ENCODE results near the gene PRG2. TPM values are rescaled to one million over a fixed set of nuclear protein-coding genes. Genes with fewer than 3 reads are reported as not detected.

PRG2 gene
- total and polyA plus RNA-seq, 9 of the 15 experiments (the other 6 are each of a cell fraction or from before 2014, with no cell fraction given), result 1.8 to 78.0 (median 26.6) TPM

- TF ChIP-seq RBM25 (IDR thresholded peaks at IDR 0.05; ENCODE audit: low read depth, low read length, severe bottlenecking) (peak; percentile 98), JUN (IDR thresholded peaks at IDR 0.05; ENCODE audit: borderline replicate concordance, low read depth, low read length) (peak; percentile 60; the same call in 1 of the 2 replicates), JUN (CRISPR knock-in tag; IDR thresholded peaks at IDR 0.05; ENCODE audit: borderline replicate concordance) (no peak), NR3C1 (CRISPR knock-in tag; IDR thresholded peaks at IDR 0.05) (no peak), POLR2G (IDR thresholded peaks at IDR 0.05; ENCODE audit: low read depth, low read length) (no peak), ZNF184 (CRISPR knock-in tag; IDR thresholded peaks at IDR 0.05) (no peak), CREBBP (IDR thresholded peaks at IDR 0.05; ENCODE audit: low read depth, low read length) (no peak), ZNF77 (CRISPR knock-in tag; IDR thresholded peaks at IDR 0.05) (no peak), LEF1 (IDR thresholded peaks at IDR 0.05) (peak; percentile 70), ARID3A (IDR thresholded peaks at IDR 0.05; ENCODE audit: borderline replicate concordance, low read depth, low read length) (0 out of 2 replicates have a peak, but pooled peaks have one; percentile 43), NFIX (CRISPR knock-in tag; IDR thresholded peaks at IDR 0.05; ENCODE audit: low read depth) (no peak), DIDO1 (tag; IDR thresholded peaks at IDR 0.05; ENCODE audit: low read depth) (no peak), ZNF143 (CRISPR knock-in tag; IDR thresholded peaks at IDR 0.05) (no peak), NEUROD1 (IDR thresholded peaks at IDR 0.05; ENCODE audit: borderline replicate concordance, low read depth, low read length, partially characterized antibody) (no peak), SIX5 (IDR thresholded peaks at IDR 0.05; ENCODE audit: borderline replicate concordance in 1 of 2, insufficient read depth in 1 of 2, low read depth in 1 of 2, low read length in 2 of 2) (no peak), NUFIP1 (IDR thresholded peaks at IDR 0.05; ENCODE audit: partially characterized antibody) (no peak), ZBTB7A (IDR thresholded peaks at IDR 0.05; ENCODE audit: borderline replicate concordance, control insufficient read depth, low read depth, low read length) (no peak), ARHGAP35 (IDR thresholded peaks at IDR 0.05; ENCODE audit: partially characterized antibody) (no peak), MBD2 (IDR thresholded peaks at IDR 0.05; ENCODE audit: borderline replicate concordance, low read depth) (no peak), PKNOX1 (IDR thresholded peaks at IDR 0.05) (peak; percentile 96), USF1 (CRISPR knock-in tag; IDR thresholded peaks at IDR 0.05) (no peak), CREB3 (tag; conservative IDR thresholded peaks at IDR 0.05; ENCODE audit: low read depth) (no peak), NBN (IDR thresholded peaks at IDR 0.05; ENCODE audit: low read depth) (no peak), HNRNPK (IDR thresholded peaks at IDR 0.05; ENCODE audit: low read depth, low read length, poor library complexity, severe bottlenecking) (no peak)
These were observed 31.9 kb downstream of the PRG2 start (continued) for GRCh38 chr11:57358543-57358961.

Measured in K562 (cell line).